Fibroblast of skin of scalp (primary cell): ENCODE results near the gene FCHO1. TPM values are rescaled to one million over a fixed set of nuclear protein-coding genes. Genes with fewer than 3 reads are reported as not detected.

ENCODE experiments used
- DNase-seq: peaks from one replicate; pipeline ENCODE4 v3.0.0-alpha.2; 2013
- polyA plus RNA-seq, 2 experiments: library from polyadenylated mRNA; unstranded; fragments of 120-200 nt; gene quantifications; one replicate each; pipeline ENCODE4 v1.2.1, GENCODE V29; 2013; ENCODE audit not compliant: insufficient read length in 2 of 2

FCHO1 gene
- polyA plus RNA-seq (2013, experiment 1 of 2; ENCODE audit: insufficient read length): 1.2 TPM
- polyA plus RNA-seq (2013, experiment 2 of 2; ENCODE audit: insufficient read length): 0.89 TPM

- no peak for DNase-seq
Measured at GRCh38 chr19:17751103-17751911, at the start of gene FCHO1. Gene FCHO1 (plus strand): TSS chr19:17751477. CDS start chr19:17755165, 3,688 bp downstream.

DNA sequence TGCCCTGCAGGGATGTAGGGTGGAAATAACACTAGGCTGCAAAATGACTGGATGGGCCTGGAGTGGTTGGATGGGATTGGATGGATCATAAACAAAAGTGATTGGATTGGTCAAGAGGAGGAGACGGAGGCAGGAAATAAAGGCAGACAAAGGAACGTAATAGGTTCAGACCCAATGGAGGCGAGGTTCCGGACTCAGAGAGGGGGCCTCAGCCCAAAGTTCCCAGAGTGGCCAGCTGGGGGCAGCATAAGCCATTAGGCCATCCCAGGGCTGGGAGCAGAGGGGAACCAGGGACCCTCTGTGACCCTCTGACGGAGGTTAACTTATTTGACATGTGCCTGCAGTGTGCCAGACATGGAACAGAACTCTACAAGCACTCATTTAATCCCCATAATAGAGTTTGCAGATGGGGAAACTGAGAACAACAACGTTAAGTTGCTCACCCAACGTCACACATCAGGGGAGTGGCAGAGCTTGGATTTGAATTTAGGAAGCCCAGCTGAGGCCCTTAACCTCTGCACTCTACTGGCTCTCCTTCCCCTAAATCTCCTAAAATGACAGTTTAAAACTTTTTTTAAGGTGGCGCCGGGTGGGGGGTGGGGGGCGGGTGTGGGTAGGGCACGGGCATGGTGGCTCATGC is 47.3 kb upstream of the FCHO1 start:
- peak; percentile 26 for DNase-seq

GRCh38 chr19:17706750-17707181 is 44.5 kb upstream of the FCHO1 start:
- peak; percentile 51 for DNase-seq

DNA sequence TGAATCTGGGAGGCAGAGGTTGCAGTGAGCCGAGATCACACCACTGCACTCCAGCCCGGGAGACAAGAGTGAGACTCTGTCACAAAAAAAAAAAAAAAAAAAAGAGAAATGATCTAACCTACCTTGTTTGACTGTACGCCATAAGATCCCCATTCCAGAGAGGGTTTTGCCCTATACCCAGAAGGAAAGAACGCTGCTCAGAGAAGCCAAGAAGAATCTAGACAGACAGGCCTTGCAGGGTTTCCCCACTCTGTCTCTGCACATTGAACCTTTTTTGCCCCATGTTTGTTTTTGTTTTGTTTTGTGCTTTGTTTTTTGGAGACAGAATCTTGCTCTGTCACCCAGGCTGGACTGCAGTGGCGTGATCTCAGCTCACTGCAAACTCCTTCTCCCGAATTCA is 39.4 kb upstream of the FCHO1 start:
- no peak for DNase-seq

DNA sequence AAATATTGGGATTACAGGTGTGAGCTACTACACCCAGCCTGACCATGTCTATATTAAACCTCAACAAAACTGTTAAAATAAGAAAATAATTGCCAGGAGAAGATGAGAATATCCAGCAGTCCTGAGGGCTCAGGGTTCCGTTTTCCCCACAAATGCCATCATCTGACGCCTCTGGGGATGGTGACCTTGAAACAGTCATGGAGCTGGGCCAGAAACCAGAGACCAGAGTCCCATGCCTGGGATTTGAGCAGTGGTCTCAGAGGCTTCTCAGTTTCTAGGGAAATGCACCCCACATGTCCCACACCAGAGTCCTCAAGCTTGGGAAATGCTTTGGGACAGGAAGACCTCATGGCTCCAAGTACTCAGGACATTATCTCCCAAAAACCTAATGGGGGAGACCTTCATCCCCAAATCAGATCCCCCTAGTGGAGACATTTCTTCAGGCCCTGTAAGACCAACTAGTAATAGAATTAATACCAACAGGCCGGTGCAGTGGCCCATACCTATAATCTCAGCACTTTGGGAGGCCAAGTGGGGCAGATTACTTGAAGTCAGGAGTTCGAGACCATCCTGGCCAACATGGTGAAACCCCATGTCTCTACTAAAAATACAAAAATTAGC is 34.9 kb upstream of the FCHO1 start:
- no peak for DNase-seq

- DNase-seq: no peak
Measured at GRCh38 chr19:17718550-17718946, 32.7 kb upstream of the FCHO1 start.

DNA sequence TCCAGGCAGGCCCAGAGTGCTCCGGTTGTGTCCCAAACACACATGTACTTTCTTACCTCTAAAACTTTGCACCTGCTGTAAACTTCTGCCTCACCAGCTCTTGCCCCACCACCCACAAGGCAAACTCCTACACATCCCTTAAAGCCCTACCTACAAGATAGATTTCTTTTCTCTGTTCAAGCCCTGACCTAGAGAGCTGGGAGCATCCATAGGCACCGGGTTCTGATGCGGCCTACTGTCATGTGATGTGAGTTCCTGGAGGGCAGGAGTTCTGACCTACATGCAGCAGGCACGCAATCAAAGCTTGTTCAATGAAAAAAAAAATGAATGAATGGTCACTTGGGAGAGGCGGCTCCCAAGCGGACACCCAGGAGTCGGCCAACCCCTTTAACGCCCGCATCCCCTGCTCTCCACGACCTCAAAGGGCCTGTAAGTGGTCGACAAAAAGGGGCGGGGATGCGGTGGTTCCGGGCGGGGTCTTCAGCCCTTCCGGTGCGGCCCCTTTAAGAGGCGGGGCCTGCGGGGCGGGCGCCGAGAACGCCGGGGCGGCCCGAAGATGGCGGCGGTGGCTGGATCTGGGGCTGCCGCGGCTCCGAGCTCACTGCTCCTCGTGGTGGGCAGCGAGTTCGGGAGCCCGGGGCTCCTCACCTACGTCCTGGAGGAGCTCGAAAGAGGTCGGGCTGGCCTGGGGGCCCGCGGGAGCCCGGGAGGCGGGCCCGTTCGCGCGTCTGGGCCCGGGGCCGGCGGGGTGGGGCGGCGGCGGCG is 32.1 kb upstream of the FCHO1 start, which contains the start of gene MAP1S:
MAP1S (plus strand) TSS at position 534 of the 765 bp plus-strand sequence; CDS start at position 557, 23 bp downstream.
- DNase-seq: peak; percentile 58

- DNase-seq: no peak
Measured at GRCh38 chr19:17719730-17720400, 31.4 kb upstream of the FCHO1 start.

DNA sequence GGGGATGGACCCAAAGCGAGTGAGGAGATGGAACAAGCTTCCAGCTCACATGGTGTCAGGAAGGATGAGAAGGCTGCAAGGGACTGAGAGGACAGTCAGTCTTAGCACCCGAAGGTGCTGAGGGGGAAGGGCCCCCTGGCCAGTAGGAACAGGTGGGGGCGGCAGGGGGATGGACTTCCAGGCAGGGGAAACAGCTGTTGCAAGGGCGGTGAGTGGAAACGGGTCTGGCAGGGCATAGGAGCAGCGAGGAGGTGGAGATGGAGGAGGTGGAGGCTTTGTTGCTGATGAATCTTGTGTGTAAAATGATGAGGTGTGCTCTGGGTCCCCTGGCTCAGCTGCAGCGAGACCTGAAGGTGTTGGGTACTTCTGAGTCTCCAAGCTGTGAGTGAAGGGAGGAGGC is 30.8 kb upstream of the FCHO1 start:
- no peak for DNase-seq

DNA sequence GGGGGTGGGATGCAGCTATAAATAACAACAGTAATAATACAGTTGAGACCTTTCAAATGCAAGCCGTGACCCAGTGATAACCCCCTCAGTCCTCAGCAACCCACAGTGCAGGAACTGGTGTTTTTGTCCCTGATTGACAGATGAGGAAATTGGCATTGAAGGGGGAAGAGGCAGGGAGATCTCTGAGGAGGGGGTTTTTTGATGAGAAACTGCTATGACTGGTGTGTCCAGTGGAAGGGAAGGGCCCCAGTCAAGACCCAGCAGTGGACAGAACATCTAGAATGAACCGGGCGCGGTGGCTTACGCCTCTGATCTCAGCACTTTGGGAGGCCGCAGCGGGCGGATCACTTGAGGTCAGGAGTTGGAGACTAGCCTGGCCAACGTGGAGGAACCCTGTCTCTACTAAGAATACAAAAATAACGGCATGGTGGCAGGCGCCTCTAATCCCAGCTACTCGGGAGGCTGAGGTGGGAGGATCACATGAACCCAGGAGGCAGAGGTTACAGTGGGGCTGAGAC is 30.1 kb upstream of the FCHO1 start:
- DNase-seq: no peak

- DNase-seq: no peak
Measured at GRCh38 chr19:17721821-17722220, 29.5 kb upstream of the FCHO1 start.

DNA sequence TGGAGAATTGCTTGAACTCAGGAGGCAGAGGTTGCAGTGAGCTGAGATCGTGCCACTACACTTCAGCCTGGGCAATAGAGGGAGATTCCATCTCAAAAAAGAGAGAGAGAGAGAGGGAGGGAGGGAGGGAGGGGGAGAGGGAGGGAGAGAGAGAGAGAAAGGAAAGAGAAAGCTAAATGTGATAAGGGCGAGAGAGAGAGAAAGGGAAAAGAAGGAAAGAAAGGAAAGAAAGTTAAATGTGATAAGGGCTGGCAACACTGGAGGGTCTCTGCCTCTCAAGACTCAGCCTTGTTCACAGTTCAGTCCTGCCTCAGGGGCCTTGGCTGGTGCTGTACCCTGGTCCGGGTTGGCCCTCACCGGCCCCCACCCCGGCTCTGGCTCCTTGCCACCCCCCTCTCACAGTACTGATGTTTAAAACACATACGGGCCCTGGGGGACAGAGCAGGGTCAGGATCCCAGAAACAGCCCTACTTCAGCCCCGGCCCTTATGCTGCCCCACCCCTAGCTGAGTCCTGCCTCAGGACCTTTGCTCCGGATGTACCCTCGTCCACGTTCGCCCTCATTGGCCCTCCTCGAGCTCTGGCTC is 28.5 kb upstream of the FCHO1 start:
- no peak for DNase-seq

GRCh38 chr19:17724655-17725054 is 26.6 kb upstream of the FCHO1 start:
- no peak for DNase-seq

GRCh38 chr19:17725422-17726078 is 25.7 kb upstream of the FCHO1 start:
- DNase-seq: no peak

- DNase-seq: no peak
Measured at GRCh38 chr19:17726136-17726741, 25.0 kb upstream of the FCHO1 start.

GRCh38 chr19:17726964-17727773 is 24.1 kb upstream of the FCHO1 start:
- no peak for DNase-seq

DNA sequence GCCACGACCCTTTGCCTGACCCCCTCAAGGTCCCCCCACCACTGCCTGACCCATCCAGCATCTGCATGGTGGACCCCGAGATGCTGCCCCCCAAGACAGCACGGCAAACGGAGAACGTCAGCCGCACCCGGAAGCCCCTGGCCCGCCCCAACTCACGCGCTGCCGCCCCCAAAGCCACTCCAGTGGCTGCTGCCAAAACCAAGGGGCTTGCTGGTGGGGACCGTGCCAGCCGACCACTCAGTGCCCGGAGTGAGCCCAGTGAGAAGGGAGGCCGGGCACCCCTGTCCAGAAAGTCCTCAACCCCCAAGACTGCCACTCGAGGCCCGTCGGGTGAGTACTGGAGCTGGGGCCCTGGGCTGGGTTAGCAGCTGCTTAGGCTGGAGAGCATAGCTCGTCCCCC is 23.4 kb upstream of the FCHO1 start:
- no peak for DNase-seq

- DNase-seq: no peak
Measured at GRCh38 chr19:17733127-17733526, 18.1 kb upstream of the FCHO1 start.

- no peak for DNase-seq
Measured at GRCh38 chr19:17734146-17734545, 17.1 kb upstream of the FCHO1 start.
